ENCODE results near the gene ARHGAP24.
"Not testable (repeated sequence)": the region's sequence is repeated elsewhere in the genome, so short reads cannot be mapped to it uniquely, and the experiment has no call there.

ARHGAP24 gene

GRCh38 chr4:85869181-85869580 is 394.2 kb downstream of the ARHGAP24 start:
- no peak for DNase-seq

- no peak for DNase-seq
These were observed 395.5 kb downstream of the ARHGAP24 start for GRCh38 chr4:85870298-85871083.

GRCh38 chr4:85873566-85873965 is 398.6 kb downstream of the ARHGAP24 start:
- DNase-seq, result no peak

- DNase-seq, result no peak
These were observed 404.6 kb downstream of the ARHGAP24 start for GRCh38 chr4:85879518-85879917.

- no peak for DNase-seq
These were observed 408.2 kb downstream of the ARHGAP24 start for GRCh38 chr4:85883180-85883579.

- no peak for DNase-seq
These were observed 409.3 kb downstream of the ARHGAP24 start for GRCh38 chr4:85884251-85884650.

- DNase-seq, result no peak
These were observed 411.7 kb downstream of the ARHGAP24 start for GRCh38 chr4:85886665-85887064.

GRCh38 chr4:85889314-85889713 is 414.4 kb downstream of the ARHGAP24 start:
- no peak for DNase-seq

- DNase-seq, result no peak
These were observed 420.8 kb downstream of the ARHGAP24 start for GRCh38 chr4:85895755-85896154.

GRCh38 chr4:85898231-85898630 is 423.3 kb downstream of the ARHGAP24 start:
- DNase-seq, result no peak

GRCh38 chr4:85901500-85901899 is 426.6 kb downstream of the ARHGAP24 start:
- no peak for DNase-seq

GRCh38 chr4:85902647-85903046 is 427.7 kb downstream of the ARHGAP24 start:
- DNase-seq, result not testable (repeated sequence)

- DNase-seq, result no peak
These were observed 430.8 kb downstream of the ARHGAP24 start for GRCh38 chr4:85905761-85906160.

GRCh38 chr4:85907001-85907400 is 432.1 kb downstream of the ARHGAP24 start:
- no peak for DNase-seq

- DNase-seq, result no peak
These were observed 434.9 kb downstream of the ARHGAP24 start for GRCh38 chr4:85909851-85910250.

GRCh38 chr4:85910985-85911384 is 436.0 kb downstream of the ARHGAP24 start:
- no peak for DNase-seq

- no peak for DNase-seq
These were observed 439.2 kb downstream of the ARHGAP24 start for GRCh38 chr4:85913931-85914694.

- not testable (repeated sequence) for DNase-seq
These were observed 440.6 kb downstream of the ARHGAP24 start for GRCh38 chr4:85915570-85915969.

GRCh38 chr4:85919200-85919887 is 444.4 kb downstream of the ARHGAP24 start:
- DNase-seq, result no peak

GRCh38 chr4:85925071-85925470 is 450.1 kb downstream of the ARHGAP24 start:
- DNase-seq, result no peak

- DNase-seq, result no peak
These were observed 454.0 kb downstream of the ARHGAP24 start for GRCh38 chr4:85928775-85929591.

- no peak for DNase-seq
These were observed 455.2 kb downstream of the ARHGAP24 start for GRCh38 chr4:85929961-85930665.

All from stimulated activated CD4-positive, alpha-beta T cell treated with anti-CD3 and anti-CD28 coated beads, Interleukin-4, amount 100 ng/mL, for 24 hours (primary cell).